Measurements from ENCODE around the gene CNP.
A peak's percentile ranks its signal among the peaks of the same experiment; 100 is the strongest.

CNP gene

GRCh38 chr17:41930009-41930832, 36.4 kb upstream of the CNP start, which contains the start of gene ODAD4:
Gene ODAD4 (plus strand): TSS chr17:41930617. CDS start chr17:41930724, 107 bp downstream.
- peak; percentile 84 for TF ChIP-seq POLR2AphosphoS5 (IDR thresholded peaks at IDR 0.05; ENCODE audit: low read depth, low read length)
- peak; percentile 85; the same call in 1 of the 2 replicates for TF ChIP-seq SIN3A (IDR thresholded peaks at IDR 0.05; ENCODE audit: borderline replicate concordance, insufficient read depth, low read length)
- peak; percentile 83; the same call in 1 of the 2 replicates for TF ChIP-seq TAF1 (IDR thresholded peaks at IDR 0.05; ENCODE audit: borderline replicate concordance, insufficient read depth, low read length)
- peak; percentile 94 for TF ChIP-seq FOXP2 (optimal IDR thresholded peaks at IDR 0.05; ENCODE audit: borderline replicate concordance, extremely low read depth, extremely low read length, insufficient read depth)
- TF ChIP-seq REST (IDR thresholded peaks at IDR 0.05; ENCODE audit: insufficient read depth in 1 of 2, low read depth in 2 of 2, low read length in 2 of 2): peak in 1 of 2 experiments; percentile 71; a peak in 2 of 4 replicates

GRCh38 chr17:41932816-41933389, 33.7 kb upstream of the CNP start:
- TF ChIP-seq REST (IDR thresholded peaks at IDR 0.05; ENCODE audit: insufficient read depth in 1 of 2, low read depth in 2 of 2, low read length in 2 of 2): no peak
- TF ChIP-seq SIN3A (IDR thresholded peaks at IDR 0.05; ENCODE audit: borderline replicate concordance, insufficient read depth, low read length): no peak
- TF ChIP-seq POLR2AphosphoS5 (IDR thresholded peaks at IDR 0.05; ENCODE audit: low read depth, low read length): no peak
- TF ChIP-seq FOXP2 (optimal IDR thresholded peaks at IDR 0.05; ENCODE audit: borderline replicate concordance, extremely low read depth, extremely low read length, insufficient read depth): no peak

- TF ChIP-seq TAF1 (IDR thresholded peaks at IDR 0.05; ENCODE audit: borderline replicate concordance, insufficient read depth, low read length) (no peak), POLR2AphosphoS5 (IDR thresholded peaks at IDR 0.05; ENCODE audit: low read depth, low read length) (no peak), SIN3A (IDR thresholded peaks at IDR 0.05; ENCODE audit: borderline replicate concordance, insufficient read depth, low read length) (no peak), REST (IDR thresholded peaks at IDR 0.05; ENCODE audit: insufficient read depth in 1 of 2, low read depth in 2 of 2, low read length in 2 of 2) (no peak), FOXP2 (optimal IDR thresholded peaks at IDR 0.05; ENCODE audit: borderline replicate concordance, extremely low read depth, extremely low read length, insufficient read depth) (no peak)
Measured at GRCh38 chr17:41935641-41936040, 31.0 kb upstream of the CNP start.

GRCh38 chr17:41937970-41938954, 28.3 kb upstream of the CNP start:
- no peak for TF ChIP-seq TAF1 (IDR thresholded peaks at IDR 0.05; ENCODE audit: borderline replicate concordance, insufficient read depth, low read length)
- TF ChIP-seq SIN3A (IDR thresholded peaks at IDR 0.05; ENCODE audit: borderline replicate concordance, insufficient read depth, low read length): no peak
- TF ChIP-seq FOXP2 (optimal IDR thresholded peaks at IDR 0.05; ENCODE audit: borderline replicate concordance, extremely low read depth, extremely low read length, insufficient read depth): no peak
- no peak for TF ChIP-seq REST (IDR thresholded peaks at IDR 0.05; ENCODE audit: insufficient read depth in 1 of 2, low read depth in 2 of 2, low read length in 2 of 2)
- TF ChIP-seq POLR2AphosphoS5 (IDR thresholded peaks at IDR 0.05; ENCODE audit: low read depth, low read length): no peak
